GM19395 (cell line): ENCODE data around the gene ACCS.

ENCODE experiments used
- ATAC-seq: cut with Tn5 transposase; IDR thresholded peaks from one replicate; pipeline ENCODE4 v1.9.1; 2021; ENCODE audit warnings: mild to moderate bottlenecking, moderate library complexity; ENCODE audit not compliant: unreplicated experiment

Gene ACCS

GRCh38 chr11:44127130-44127529 is 61.1 kb downstream of the ACCS start:
- ATAC-seq = no peak

- ATAC-seq = no peak
These were observed 62.7 kb downstream of the ACCS start for GRCh38 chr11:44128729-44129128.

GRCh38 chr11:44130751-44131150 is 64.7 kb downstream of the ACCS start:
- ATAC-seq = no peak

GRCh38 chr11:44133335-44133946 is 67.4 kb downstream of the ACCS start:
- no peak for ATAC-seq
